Kidney (tissue), 14 donors: ENCODE results near the gene SLC25A34. TPM values are rescaled to one million over a fixed set of nuclear protein-coding genes. Genes with fewer than 3 reads are reported as not detected.

Experiments used
- DNase-seq, 5 donors: peaks; one replicate each; pipeline ENCODE4 v3.0.0-alpha.2; 2013 to 2020
- FAIRE-seq: peaks from 2 replicates; lab custom pipeline; 2012; peaks lifted over from hg19 to GRCh38; lab: Jason Lieb, UNC
- H3K27ac ChIP-seq, 2 donors: one replicate each; pipeline ENCODE4 v1.7.0; 2013; ENCODE audit warnings: low read depth in 2 of 2, low read length in 2 of 2, inconsistent platforms in 1 of 2
- H3K27me3 ChIP-seq: one replicate; pipeline ENCODE4 v1.7.1; 2013; ENCODE audit warnings: low read length, inconsistent platforms; ENCODE audit not compliant: control insufficient read depth, insufficient read depth
- H3K36me3 ChIP-seq, 3 donors: one replicate each; pipeline versions ENCODE4 v1.7.0 to v1.7.1; 2013; ENCODE audit warnings: low read length in 3 of 3, control low read depth in 1 of 3, inconsistent platforms in 1 of 3; ENCODE audit not compliant: insufficient read depth in 3 of 3, control insufficient read depth in 2 of 3
- H3K4me1 ChIP-seq, 3 donors: one replicate each; pipeline versions ENCODE4 v1.7.0 to v1.7.1; 2013; ENCODE audit warnings: low read length in 3 of 3, inconsistent platforms in 1 of 3, low read depth in 1 of 3; ENCODE audit not compliant: control insufficient read depth in 2 of 3, insufficient read depth in 2 of 3
- H3K4me3 ChIP-seq, 3 donors: one replicate each; pipeline versions ENCODE4 v1.7.0 to v1.8.1; 2013; ENCODE audit warnings: low read length in 3 of 3, control low read depth in 1 of 3, inconsistent platforms in 1 of 3
- H3K9ac ChIP-seq, 3 donors: one replicate each; pipeline versions ENCODE4 v1.7.0 to v1.7.1; 2013; ENCODE audit warnings: low read length in 3 of 3, control low read depth in 1 of 3, inconsistent platforms in 1 of 3
- H3K9me3 ChIP-seq, 3 donors: one replicate each; pipeline versions ENCODE4 v1.7.0 to v1.7.1; 2013; ENCODE audit warnings: low read length in 3 of 3, control low read depth in 1 of 3, inconsistent platforms in 1 of 3; ENCODE audit not compliant: control insufficient read depth in 2 of 3, insufficient read depth in 1 of 3
- CTCF ChIP-seq: IDR thresholded peaks from 3 replicates; pipeline ENCODE4 v1.5.1; 2012; ENCODE audit warnings: mild to moderate bottlenecking, moderate library complexity, borderline replicate concordance; ENCODE audit not compliant: insufficient read depth; ENCODE audit errors: extremely low read depth
- intact Hi-C: fragments of 100-400 bp; cut with DNase I; formaldehyde crosslinking; loops from one replicate; pipeline ENCODE4 v1.11.1; 2022
- polyA plus RNA-seq: library from polyadenylated mRNA; stranded (reverse); fragments of 350-450 nt; fragmentation: Illumina TruSeq; extraction: RNeasy Lipid Tissue Mini Kit (QIAGEN cat#74804); gene quantifications from one replicate; pipeline ENCODE4 v1.2.3, GENCODE V29; 2014; ENCODE audit warnings: low read depth, low replicate concordance; ENCODE audit not compliant: insufficient read depth
- total RNA-seq: library from RNA; stranded (reverse); fragmentation: NEBNext Ultra II Directional; extraction: Animal tissue kit (Norgen Biotek cat#: 25700); gene quantifications from one replicate; pipeline ENCODE4 v1.2.1, GENCODE V29; 2021
- donor health status: control.
- donor health status: control.
- donor health status: control.
- donor health status: control.
- donor health status: control.
- donor health status: DM: yes; HTN: yes; CAD: no.
- donor health status: Normal renal cell carcinoma (clear cell type).

SLC25A34 gene
- total and polyA plus RNA-seq, 2 donors from 2014 or later = 1.5 to 12.2 TPM

GRCh38 chr1:15788624-15789301 lies 52.7 kb downstream of the SLC25A34 start:
- intact Hi-C loops = no loop called here
- no peak overlapping the region for H3K9ac ChIP-seq
- H3K27ac ChIP-seq = no peak overlapping the region
- no peaks in the 10 kb centered on the region for H3K36me3 ChIP-seq
- no peak for TF ChIP-seq CTCF
- no peak for DNase-seq
- peaks cover 0 to 4% (median 0%) of the 10 kb centered on the region in 3 donors for H3K4me1 ChIP-seq
- no peaks in the 10 kb centered on the region for H3K27me3 ChIP-seq
- no peak overlapping the region for H3K4me3 ChIP-seq
- no peak for FAIRE-seq
- H3K9me3 ChIP-seq = no peaks in the 10 kb centered on the region

Other genes starting within 250 kb of the SLC25A34 start
- 20.1 TPM for gene CASP9, start 212.0 kb upstream of the SLC25A34 start, total RNA-seq
- 18.2 TPM for gene CASP9, start 212.0 kb upstream of the SLC25A34 start, polyA plus RNA-seq
- 30.1 TPM for gene DNAJC16, start 209.4 kb upstream of the SLC25A34 start, total RNA-seq
- 7.6 TPM for gene DNAJC16, start 209.4 kb upstream of the SLC25A34 start, polyA plus RNA-seq
- 6.2 TPM for gene AGMAT, start 151.2 kb upstream of the SLC25A34 start, total RNA-seq
- 119 TPM for gene AGMAT, start 151.2 kb upstream of the SLC25A34 start, polyA plus RNA-seq
- 28.3 TPM for gene DDI2, start 118.8 kb upstream of the SLC25A34 start, total RNA-seq
- 4.0 TPM for gene DDI2, start 118.8 kb upstream of the SLC25A34 start, polyA plus RNA-seq
- 65.7 TPM for gene PLEKHM2, start 51.9 kb upstream of the SLC25A34 start, total RNA-seq
- 21.7 TPM for gene PLEKHM2, start 51.9 kb upstream of the SLC25A34 start, polyA plus RNA-seq
- 2.0 TPM for gene TMEM82, start 6.2 kb downstream of the SLC25A34 start, total RNA-seq
- gene TMEM82, start 6.2 kb downstream of the SLC25A34 start, polyA plus RNA-seq = 25.4 TPM
- 89.3 TPM for gene FBLIM1, start 22.5 kb downstream of the SLC25A34 start, total RNA-seq
- gene FBLIM1, start 22.5 kb downstream of the SLC25A34 start, polyA plus RNA-seq = 16.6 TPM
- gene UQCRHL, start 71.4 kb downstream of the SLC25A34 start, total RNA-seq = 0.91 TPM
- gene UQCRHL, start 71.4 kb downstream of the SLC25A34 start, polyA plus RNA-seq = 11.8 TPM
- 70.7 TPM for gene SPEN, start 111.4 kb downstream of the SLC25A34 start, total RNA-seq
- 9.4 TPM for gene SPEN, start 111.4 kb downstream of the SLC25A34 start, polyA plus RNA-seq
- gene ZBTB17, start 239.8 kb downstream of the SLC25A34 start, total RNA-seq = 41.5 TPM
- gene ZBTB17, start 239.8 kb downstream of the SLC25A34 start, polyA plus RNA-seq = 33.1 TPM